ENCODE data around the gene HSD3B2.

Gene HSD3B2

DNA sequence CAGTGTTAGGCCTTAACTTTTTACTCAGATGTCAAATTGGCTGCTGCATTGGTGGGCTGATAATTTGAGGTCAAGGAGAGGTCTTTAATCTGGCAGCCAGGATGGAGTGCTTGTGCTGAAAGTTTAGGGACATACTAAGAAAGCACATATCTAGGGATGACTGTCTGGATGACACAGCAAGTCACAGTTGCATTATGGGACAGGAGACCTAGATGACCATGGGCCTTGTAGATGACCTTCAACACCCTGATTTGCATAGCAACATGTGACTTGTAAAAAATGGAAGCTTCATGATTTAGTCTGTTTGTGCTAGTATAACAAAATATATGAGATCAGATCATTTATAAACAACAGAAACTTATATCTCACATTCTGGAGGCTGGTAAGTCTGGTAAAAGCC is 18.0 kb upstream of the HSD3B2 start:
- no peak for DNase-seq (ENCODE audit: low read depth, low spot score)

DNA sequence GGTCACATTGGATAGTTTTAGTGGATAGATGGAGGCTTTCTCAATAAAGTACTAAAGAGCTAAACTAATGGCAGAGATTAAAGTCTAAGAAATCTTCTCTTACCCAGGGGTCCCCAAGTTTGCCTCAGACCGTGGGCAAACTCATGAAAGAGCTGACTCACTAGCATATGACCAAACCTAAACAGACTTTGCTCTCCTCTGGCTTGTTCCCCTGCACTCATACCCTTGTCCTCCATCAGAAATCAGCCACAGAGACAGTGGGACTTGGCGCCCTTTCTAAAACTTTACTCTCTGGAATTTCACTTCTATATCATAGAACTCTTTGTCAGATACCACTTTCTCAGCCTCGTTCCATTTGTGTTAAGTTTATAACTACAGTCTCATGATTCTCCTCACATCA is 17.0 kb upstream of the HSD3B2 start:
- DNase-seq (ENCODE audit: low read depth, low spot score) = no peak

DNA sequence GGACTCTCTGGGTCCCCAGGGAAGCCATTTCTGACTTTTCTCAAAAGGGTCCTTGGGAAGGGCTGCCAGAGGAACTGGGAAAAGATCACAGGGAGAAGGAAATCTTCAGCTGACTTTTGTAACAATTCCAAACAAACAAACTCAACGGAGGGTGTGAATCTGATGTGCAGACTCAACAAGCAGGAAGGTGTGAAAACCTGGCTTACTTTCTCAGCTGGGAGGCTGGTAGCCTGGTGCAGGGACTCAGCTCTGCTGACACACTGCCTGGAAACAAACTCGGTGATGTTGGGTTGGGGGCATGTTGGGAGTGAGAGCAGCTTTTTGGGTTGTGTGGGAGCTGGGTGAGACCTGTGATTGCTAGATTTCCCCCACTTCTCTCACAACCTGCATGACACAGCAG is 10.2 kb upstream of the HSD3B2 start:
- DNase-seq (ENCODE audit: low read depth, low spot score) = no peak

DNA sequence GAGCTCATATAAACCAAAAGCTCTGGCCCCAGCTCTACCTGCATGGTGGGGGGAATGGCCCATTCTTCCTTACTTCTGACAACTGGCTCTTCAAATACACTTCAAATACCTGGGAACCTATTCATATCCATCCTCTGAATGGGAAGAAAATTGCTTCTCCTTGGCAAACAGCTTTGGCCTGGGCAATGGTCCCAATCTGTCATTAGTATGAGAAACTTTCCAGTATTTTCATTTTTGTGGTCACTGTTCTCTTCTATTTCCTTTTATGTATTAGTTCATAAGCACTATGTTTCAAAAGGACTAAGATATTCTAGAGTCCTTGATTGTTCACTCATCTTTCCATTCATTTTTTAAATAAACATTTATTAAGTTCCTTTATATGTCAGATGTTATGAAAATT is 5.2 kb upstream of the HSD3B2 start:
- no peak for DNase-seq (ENCODE audit: low read depth, low spot score)

DNA sequence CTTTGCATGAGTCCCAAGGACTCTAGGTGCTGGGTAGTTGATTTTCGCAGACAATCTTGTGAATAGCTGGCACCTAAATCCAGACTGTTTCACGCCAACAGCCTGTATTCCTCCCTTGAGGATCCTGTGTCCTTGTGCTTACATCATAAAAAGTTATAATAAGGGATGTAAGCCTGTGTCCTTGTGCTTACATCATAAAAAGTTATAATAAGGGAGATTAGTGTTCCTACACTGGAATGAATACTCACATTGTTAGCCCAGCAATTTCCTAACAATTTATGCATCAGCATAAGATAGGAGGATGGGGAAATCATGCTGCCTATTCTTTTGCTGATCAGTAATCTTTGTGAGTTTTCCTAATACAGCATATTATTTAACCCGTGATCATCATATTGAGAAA is 4.0 kb upstream of the HSD3B2 start:
- no peak for DNase-seq (ENCODE audit: low read depth, low spot score)

DNA sequence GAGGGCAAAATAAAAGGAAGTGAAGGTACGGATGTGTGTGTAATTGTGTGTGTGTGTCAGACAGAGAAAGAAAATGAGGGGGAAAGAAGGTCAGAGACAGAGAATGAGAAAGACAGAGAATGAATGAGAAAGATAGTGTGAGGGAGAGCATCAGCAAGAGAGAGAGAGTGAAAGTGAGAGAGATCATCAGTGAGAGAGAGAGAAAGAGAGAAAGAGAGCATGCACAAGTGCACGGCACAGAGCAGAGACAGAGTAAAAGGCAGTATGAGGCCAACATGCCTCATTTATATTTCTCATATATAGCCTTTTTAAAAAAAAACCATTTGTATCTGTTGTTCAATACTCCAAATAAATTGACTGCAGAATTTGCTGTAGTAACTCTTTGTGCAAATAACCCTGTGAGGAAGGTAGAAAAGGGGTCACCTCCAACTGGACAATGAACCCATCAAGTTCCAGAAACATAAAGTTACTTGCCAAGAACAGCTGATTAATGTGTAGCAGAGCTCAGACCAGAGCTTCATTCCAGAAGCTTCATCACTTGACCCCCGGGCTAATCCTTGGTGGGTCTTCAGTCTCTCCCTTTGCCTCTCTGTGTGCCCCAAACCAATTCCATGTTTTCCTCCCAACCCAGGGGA is 1.2 kb downstream of the HSD3B2 start:
- DNase-seq (ENCODE audit: low read depth, low spot score) = no peak

DNA sequence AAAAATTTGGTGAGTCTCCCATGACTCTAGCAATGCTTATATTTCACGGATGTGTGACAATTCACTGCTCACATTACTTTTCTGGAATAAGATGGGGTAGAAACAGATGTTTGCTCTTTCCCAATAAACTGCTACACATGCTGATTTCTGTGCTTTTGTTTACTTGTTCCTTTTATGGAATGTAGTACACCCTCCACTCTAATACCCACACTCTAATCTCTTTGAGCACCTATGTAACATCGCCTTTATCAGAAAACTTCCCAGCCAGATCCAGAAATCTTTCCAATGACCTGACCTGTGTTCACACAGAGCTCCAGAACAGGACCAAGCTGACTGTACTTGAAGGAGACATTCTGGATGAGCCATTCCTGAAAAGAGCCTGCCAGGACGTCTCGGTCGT is 4.2 kb downstream of the HSD3B2 start:
- no peak for DNase-seq (ENCODE audit: low read depth, low spot score)

DNA sequence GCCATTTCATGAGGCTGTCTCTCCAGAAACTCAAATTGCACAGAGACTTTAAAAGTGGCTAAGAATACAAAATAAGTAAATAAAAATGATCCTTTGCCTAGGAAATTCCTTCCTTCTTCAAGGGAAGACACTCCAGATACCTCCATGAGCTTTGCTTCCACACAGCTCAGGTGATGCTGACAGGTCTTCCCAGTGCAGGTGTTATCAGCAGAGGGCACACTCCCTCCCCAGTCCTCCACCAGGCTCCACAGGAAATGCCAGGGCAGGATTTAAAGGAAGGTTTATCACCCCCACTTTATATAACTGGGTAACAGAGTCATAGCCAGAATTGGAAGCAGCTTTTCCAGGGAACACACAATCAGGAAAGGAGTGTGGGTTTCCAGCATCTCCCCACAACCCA is 5.7 kb downstream of the HSD3B2 start:
- no peak for DNase-seq (ENCODE audit: low read depth, low spot score)

DNA sequence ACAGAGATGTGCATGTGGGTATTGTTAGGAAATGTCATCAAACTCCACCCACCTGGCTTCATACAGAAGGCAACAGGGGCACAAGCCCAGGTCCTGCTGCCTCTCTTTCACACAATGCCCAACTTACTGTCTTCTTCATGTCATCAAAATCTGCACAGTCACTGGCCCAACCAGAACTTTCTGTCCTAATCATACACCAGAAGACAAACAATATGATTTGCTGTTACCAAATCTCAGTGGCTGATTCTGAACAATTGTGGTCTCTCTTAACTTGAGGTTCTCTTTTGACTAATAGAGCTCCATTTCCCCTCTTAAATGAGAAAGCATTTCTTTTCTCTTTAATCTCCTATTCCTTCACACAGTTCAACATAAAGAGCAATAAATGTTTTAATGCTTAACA is 7.7 kb downstream of the HSD3B2 start:
- no peak for DNase-seq (ENCODE audit: low read depth, low spot score)

DNA sequence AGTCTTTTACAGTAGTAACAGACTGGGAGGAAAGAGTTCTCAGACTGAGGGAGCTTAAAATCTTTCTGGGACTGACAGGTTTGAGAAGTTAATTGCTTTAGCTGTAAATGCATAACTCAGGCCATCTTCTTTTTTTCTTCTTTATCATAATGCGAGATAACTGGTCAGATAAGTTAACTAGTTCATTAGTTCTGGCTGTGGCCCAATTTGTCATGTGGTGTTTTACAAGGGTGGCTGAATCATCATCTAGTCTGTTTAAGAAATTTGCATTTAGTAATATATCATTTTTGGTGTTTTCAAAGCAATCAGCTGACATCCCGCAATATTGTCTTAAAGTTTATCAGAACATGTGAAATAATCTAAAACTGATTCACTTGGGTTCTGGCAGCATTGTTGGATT is 14.0 kb downstream of the HSD3B2 start:
- DNase-seq (ENCODE audit: low read depth, low spot score) = no peak

DNA sequence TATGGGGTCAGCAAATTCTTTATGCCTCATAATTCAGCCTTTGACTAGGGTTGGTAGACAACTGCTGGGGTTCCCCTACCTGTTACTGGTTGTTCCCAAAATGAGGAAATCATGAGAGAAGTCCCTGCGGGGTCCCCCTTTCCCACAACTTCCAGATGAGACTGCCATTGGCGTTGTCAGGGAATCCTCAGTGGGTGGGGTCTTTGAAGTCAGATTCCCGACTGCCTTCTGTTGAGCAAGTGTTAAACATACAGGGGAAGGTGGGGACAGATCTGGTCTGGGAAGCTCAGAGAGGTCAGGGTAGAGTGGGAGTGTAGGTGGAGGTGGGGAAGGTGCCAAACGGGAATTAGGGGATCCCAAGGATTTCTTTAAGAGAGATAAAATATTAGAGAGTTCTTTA is 14.7 kb downstream of the HSD3B2 start:
- no peak for DNase-seq (ENCODE audit: low read depth, low spot score)

DNA sequence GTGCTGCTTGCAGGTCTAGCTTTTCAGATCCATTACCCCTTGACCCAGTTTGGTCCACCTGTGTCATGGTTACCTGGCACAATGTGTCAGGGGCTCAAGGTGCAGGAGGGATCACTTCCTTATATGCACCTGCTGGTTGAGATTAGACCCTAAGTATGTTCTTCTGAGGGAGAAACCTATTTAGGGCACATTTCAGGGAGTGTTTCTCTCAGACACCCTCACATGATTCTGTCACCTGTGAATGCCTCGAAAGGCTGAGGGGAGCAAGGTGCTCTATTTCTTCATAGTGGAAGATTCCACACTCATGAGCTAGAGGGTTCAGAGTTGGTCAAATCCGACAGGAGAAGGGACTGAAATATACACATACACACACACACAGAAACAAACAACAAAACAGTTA is 15.5 kb downstream of the HSD3B2 start:
- no peak for DNase-seq (ENCODE audit: low read depth, low spot score)

DNA sequence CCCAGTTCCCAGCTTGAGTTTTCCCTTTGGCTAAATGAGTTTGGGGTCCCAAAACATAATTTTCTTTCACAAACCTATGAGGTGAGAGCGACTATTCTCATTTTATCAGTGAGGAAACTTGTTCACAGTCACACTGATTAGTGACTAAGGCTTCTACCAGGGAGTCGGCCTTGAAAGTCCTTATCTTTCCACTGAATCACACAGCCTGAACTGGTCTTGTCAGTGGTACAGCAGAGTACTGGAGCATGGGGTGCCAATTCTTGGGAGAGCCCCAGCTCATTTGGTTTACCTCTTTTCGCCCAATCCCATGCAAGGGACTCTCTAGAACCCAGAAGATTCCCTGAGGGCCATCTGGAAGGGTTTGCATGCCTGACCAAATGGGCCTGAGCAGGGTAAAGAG is 16.9 kb downstream of the HSD3B2 start:
- DNase-seq (ENCODE audit: low read depth, low spot score) = no peak

DNA sequence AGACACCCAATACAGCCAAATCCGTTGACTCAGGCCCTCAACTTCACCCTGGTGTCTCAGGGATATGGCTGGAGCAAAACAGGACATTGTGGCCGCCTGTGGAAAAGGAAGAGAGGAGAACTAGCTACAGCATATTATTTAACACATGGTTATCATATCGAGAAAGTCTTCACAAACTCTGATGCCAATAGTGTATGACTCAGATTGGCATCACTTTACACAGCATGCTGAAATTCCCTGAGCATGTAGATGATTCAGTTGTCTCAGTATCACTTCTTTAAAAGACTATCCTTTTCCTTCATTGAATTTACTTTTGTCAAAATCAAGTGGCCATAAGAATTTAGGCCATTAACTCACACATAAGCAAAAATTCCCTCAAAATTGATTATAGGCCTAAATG is 20.1 kb downstream of the HSD3B2 start:
- no peak for DNase-seq (ENCODE audit: low read depth, low spot score)

DNA sequence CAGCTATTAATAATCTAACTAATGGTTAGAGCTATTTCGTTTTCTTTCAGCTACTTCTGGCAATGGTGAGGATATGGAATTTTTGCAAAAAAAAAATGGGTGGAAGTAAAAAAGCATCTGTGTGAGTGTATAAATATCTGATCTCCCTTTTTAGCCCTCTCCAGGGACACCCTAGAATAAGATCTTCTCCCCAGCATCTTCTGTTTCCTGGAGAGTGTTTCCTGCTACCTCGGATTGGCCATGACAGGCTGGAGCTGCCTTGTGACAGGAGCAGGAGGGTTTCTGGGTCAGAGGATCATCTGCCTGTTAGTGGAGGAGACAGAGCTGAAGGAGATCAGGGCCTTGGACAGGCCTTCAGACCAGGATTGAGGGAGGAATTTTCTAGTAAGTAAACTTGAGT is 23.8 kb downstream of the HSD3B2 start:
- DNase-seq (ENCODE audit: low read depth, low spot score) = no peak

DNA sequence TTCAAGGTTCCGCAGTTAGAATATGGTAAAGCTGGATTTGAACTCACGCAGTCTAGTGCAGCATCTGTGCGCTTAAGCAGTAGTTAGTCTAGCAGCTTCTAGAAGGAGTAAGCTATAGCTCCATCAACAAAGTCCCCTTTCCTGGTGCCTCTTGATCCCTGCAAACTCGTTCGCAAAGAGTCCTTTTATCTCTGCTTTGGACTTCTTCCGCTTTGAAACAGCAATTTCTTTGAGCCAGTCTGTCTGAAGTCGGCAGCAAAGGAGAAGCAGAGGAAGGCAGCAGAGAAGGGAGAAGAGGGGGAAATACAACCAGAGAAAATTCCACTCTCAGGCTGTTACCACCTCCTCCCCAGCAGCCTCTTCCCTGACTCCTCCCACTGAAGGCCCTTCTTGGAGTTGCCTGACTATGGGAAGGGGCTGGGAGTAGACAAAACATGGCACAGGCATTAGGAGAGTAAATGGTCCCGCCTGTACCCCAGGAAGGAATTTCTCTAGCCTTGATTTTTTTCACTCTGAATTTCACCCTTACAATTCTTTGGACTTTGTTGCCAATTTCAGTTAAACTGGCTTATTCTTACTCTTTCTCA is 25.9 kb downstream of the HSD3B2 start:
- no peak for DNase-seq (ENCODE audit: low read depth, low spot score)

DNA sequence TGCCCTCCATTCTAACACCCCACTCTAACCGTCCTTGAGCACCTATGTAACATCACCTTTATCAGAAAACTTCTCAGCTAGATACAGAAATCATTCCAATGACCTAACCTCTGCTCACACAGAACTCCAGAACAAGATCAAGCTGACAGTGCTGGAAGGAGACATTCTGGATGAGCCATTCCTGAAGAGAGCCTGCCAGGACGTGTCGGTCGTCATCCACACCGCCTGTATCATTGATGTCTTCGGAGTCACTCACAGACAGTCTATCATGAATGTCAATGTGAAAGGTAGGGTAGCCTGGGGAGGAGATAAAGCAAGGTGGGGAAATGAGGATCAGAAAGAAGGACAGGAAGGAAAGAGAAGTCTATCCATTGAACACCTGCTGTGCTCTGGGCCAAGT is 27.8 kb downstream of the HSD3B2 start:
- no peak for DNase-seq (ENCODE audit: low read depth, low spot score)

DNA sequence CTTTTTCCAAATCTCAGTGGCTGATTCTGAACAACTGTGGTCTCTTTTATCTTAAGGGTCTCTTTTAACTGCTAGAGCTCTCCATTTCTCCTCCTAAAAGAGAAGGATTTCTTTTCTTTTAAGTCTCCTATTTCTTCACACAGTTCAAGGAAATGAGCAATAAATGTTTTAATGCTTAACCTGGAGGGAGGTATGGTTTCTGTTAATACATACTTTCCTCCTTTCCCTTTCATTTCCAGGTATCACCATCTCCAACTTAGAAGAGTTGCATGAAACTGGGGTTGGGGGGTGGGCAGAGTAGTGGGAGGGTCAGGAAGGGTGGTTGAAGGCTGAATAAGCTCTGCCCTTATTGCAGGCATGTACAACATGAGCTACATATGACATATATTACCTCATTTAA is 31.4 kb downstream of the HSD3B2 start:
- DNase-seq (ENCODE audit: low read depth, low spot score) = no peak

DNA sequence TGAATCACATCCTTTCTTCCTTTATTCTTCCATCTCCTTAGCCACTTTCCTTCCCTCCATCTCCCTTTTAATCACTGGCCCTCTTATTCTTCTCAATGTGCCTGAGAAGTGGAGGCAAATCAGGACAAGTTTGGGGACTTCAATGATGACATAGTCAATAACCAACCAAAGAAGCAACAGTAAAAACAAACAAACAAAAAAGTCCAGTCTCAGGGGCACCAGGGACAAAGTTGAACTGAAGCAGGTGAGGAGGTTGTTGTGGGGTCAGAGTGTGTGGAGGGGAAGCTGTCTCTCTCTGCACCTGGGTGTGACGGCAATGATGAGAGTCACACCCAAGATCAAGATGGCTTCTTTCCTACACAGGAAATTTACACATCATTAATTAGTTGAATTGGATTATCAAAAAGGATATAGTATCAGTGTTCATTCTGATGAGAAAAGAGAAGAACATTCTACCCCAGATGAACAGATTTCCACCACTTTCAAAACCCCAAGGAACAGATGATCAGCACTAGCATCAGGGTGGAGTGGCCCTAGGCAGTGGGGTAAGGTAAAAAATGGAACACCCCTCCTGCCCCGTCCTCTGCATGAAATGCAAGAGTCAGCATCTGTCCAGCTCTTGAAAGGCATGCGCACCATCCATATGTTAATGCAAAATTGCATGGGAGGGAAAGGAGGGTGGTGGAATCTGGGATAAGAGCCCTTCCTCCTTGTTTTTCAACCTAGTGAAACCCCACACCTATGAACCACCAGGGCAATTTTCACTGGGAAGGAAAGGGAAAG is 32.6 kb downstream of the HSD3B2 start:
- no peak for DNase-seq (ENCODE audit: low read depth, low spot score)

DNA sequence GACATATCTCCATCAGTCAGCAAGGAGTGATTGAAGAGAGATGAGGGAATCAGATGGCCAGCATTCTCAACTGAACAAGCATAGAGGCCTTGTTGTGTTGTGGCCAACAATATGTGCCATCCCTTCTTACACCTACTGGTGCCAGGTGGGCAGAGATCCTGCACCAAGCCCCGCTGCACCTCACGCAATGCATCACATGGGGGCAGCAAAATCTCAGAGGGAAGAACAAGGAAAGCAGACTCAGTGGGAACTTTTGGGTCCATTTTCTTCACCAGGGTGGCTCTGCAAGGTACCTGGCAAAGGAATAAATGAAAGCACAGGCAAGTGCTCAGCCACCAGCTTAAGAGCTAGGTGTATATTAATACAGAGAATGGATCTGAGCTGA is 33.2 kb downstream of the HSD3B2 start:
- DNase-seq (ENCODE audit: low read depth, low spot score) = no peak

DNA sequence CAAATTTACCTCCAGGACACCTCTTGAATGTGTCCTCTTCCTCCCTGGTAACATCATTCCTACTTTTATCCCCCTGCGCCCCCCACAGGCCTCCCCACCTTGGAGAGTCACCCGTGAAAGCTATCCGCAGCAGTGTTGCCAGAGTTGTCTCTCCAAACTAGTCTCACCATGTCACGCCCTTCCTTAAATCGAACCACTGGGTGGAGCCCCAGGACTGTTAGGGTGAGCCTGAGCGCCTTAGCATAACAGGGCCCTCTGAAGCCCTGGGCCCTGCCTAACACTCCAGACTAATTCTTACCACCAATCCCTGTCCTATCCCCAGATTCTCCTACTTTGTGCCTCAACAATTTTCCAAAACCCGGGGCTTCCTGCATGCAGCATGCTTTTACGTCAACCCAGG is 35.0 kb downstream of the HSD3B2 start:
- DNase-seq (ENCODE audit: low read depth, low spot score) = no peak

DNA sequence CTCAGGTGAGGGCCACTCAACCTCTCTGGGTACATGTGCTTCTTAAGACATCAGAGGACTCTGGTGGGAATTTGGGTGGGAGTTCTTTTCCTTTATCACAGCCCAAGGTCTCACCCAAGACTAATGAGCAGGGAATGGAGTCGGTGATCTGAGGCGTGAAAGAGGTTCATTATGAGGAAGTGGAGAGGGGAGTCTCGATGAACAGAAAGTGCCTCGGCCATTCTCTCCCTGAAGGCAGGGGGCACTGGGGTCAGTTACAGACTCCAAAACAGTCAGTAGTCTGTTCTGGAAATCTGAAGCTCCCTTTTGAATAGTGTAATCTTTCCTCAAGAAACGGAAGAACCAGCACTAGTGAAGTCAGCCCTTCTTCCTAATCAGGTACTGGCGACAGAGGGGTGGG is 36.2 kb downstream of the HSD3B2 start:
- no peak for DNase-seq (ENCODE audit: low read depth, low spot score)

DNA sequence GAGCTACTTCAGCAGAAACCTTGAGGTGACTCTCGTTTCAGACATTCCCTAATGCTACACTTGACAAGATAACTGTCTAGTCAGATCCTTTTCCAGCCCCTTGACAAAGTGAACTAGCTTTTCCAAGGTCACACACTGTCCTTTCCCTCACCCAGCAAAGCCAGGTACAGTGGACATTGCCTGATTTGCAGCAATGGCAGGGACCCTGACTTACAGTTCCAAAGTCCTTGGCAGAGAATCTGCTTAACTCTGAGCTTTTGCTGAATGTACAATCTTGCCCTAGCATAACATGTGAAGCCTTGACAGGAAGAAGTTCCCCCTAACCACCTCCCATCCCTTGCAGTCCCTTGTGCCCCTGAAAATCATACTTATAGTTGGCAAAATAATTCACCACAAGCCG is 37.1 kb downstream of the HSD3B2 start:
- DNase-seq (ENCODE audit: low read depth, low spot score) = no peak

Measured in activated CD4-positive, CD25-positive, alpha-beta regulatory T cell treated with anti-CD3 and anti-CD28 coated beads, Interleukin-2, amount 50 U/mL, for 16 hours (primary cell).